Caco-2 (cell line): ENCODE measurements around the gene PRTN3. TPM values are rescaled to one million over a fixed set of nuclear protein-coding genes. Genes with fewer than 3 reads are reported as not detected.

ENCODE experiments used
- BruUV-seq: library from RNA; stranded (reverse); fragments of 400-500 nt; replicated peaks from 2 replicates; lab custom pipeline; 2021; lab: Mats Ljungman, UMichigan
- CTCF ChIA-PET: fragments of 300-600 bp; sonication (Branson Sonifier 250); formaldehyde crosslinking; loops from one replicate; lab custom pipeline; 2022; ENCODE audit warnings: antibody characterized with exemption; lab: Charles Lee
- POLR2A ChIA-PET: fragments of 300-600 bp; sonication (Branson Sonifier 250); formaldehyde crosslinking; loops from one replicate; lab custom pipeline; 2022; ENCODE audit warnings: antibody characterized with exemption; lab: Charles Lee
- DNase-seq, 2 experiments: peaks; one replicate each; pipeline versions ENCODE4 v3.0.0 to v3.0.0-alpha.2; 2020 to 2022
- H3K27me3 ChIP-seq: replicated peaks from 2 replicates; pipeline ENCODE4 v1.6.0; 2011; ENCODE audit warnings: low read length; ENCODE audit not compliant: control insufficient read depth, insufficient read depth
- H3K36me3 ChIP-seq: 2 replicates; pipeline ENCODE4 v1.5.1; 2011; ENCODE audit warnings: low read length; ENCODE audit not compliant: control insufficient read depth, insufficient read depth
- H3K4me1 ChIP-seq: fragments of 250-450 bp; sonication (Bioruptor Pico); 2 replicates; pipeline ENCODE4 v1.5.1; 2020; ENCODE audit warnings: mild to moderate bottlenecking
- H3K4me3 ChIP-seq: 2 replicates; pipeline ENCODE4 v1.5.1; 2011; ENCODE audit warnings: low read depth, mild to moderate bottlenecking, control low read depth, low read length
- H3K9me3 ChIP-seq: fragments of 250-450 bp; sonication (Bioruptor Pico); 2 replicates; pipeline ENCODE4 v1.5.1; 2020; ENCODE audit warnings: mild to moderate bottlenecking, moderate library complexity
- H3K27ac Mint-ChIP-seq: one replicate; pipeline ENCODE4 v1.8.0; 2022; ENCODE audit warnings: mixed read lengths; ENCODE audit not compliant: unreplicated experiment
- H3K27me3 Mint-ChIP-seq: one replicate; pipeline ENCODE4 v1.8.0; 2022; ENCODE audit warnings: mixed read lengths; ENCODE audit not compliant: insufficient read depth, unreplicated experiment
- H3K36me3 Mint-ChIP-seq: one replicate; pipeline ENCODE4 v1.8.0; 2022; ENCODE audit warnings: mild to moderate bottlenecking, mixed read lengths; ENCODE audit not compliant: insufficient read depth, unreplicated experiment
- H3K4me1 Mint-ChIP-seq: one replicate; pipeline ENCODE4 v1.8.0; 2022; ENCODE audit warnings: low read depth, mixed read lengths; ENCODE audit not compliant: unreplicated experiment
- H3K4me3 Mint-ChIP-seq: one replicate; pipeline ENCODE4 v1.8.0; 2022; ENCODE audit warnings: mild to moderate bottlenecking, moderate library complexity, mixed read lengths; ENCODE audit not compliant: unreplicated experiment
- H3K9me3 Mint-ChIP-seq: one replicate; pipeline ENCODE4 v1.8.0; 2022; ENCODE audit warnings: mixed read lengths; ENCODE audit not compliant: unreplicated experiment
- CTCF ChIP-seq, 2 experiments: fragments of 200-600 bp in 1 of 2; IDR thresholded peaks; 1 replicate in 1 of 2; 2 replicates in 1 of 2; pipeline versions ENCODE4 v1.5.1 to v1.8.0; 2011 to 2022; ENCODE audit warnings: antibody characterized with exemption in 1 of 2, control low read depth in 1 of 2, inconsistent platforms in 1 of 2, low read depth in 1 of 2, low read length in 1 of 2, mild to moderate bottlenecking in 1 of 2, moderate library complexity in 1 of 2; ENCODE audit not compliant: insufficient read depth in 1 of 2, severe bottlenecking in 1 of 2, unreplicated experiment in 1 of 2
- intact Hi-C: fragments of 100-400 bp; cut with micrococcal nuclease; formaldehyde crosslinking; loops from one replicate; pipeline ENCODE4 v1.10.0; 2022; ENCODE audit not compliant: unreplicated experiment
- total RNA-seq: library from RNA; stranded (reverse); gene quantifications from 2 replicates; pipeline ENCODE4 v1.2.3, GENCODE V29; 2022

PRTN3 gene
- total RNA-seq, 1 experiment from 2014 or later = 0.29 TPM

GRCh38 chr19:792306-792885 lies 48.4 kb upstream of the PRTN3 start:
- TF ChIP-seq CTCF (IDR thresholded peaks at IDR 0.05; ENCODE audit: insufficient read depth in 1 of 2, low read depth in 1 of 2, low read length in 1 of 2, severe bottlenecking in 1 of 2, unreplicated experiment in 1 of 2) = no peak
- Histone ChIP-seq H3K27me3 (no peaks in the 10 kb centered on the region), H3K4me1 (peaks cover 5% of the 10 kb centered on the region; the same call in 1 of the 2 replicates), H3K4me3 (no peak overlapping the region), H3K9me3 (no peaks in the 10 kb centered on the region), H3K36me3 (no peaks in the 10 kb centered on the region; the same call in 1 of the 2 replicates)
- ChIA-PET CTCF (no interaction called here), POLR2A (no interaction called here)
- intact Hi-C loops = no loop called here
- no peak for DNase-seq
- Mint-ChIP-seq H3K36me3 (peaks cover 70% of the 10 kb centered on the region), H3K27ac (no peak overlapping the region), H3K4me3 (no peak overlapping the region), H3K27me3 (no peaks in the 10 kb centered on the region), H3K9me3 (no peaks in the 10 kb centered on the region), H3K4me1 (peaks cover 12% of the 10 kb centered on the region)
- BruUV-seq = no TSS peak

GRCh38 chr19:793806-794205 lies 47.0 kb upstream of the PRTN3 start:
- H3K9me3 ChIP-seq = no peaks in the 10 kb centered on the region
- CTCF ChIA-PET = no interaction called here
- intact Hi-C loops = no loop called here
- no peaks in the 10 kb centered on the region for H3K27me3 ChIP-seq
- Mint-ChIP-seq H3K4me3 (no peak overlapping the region), H3K27me3 (no peaks in the 10 kb centered on the region), H3K36me3 (peaks cover 71% of the 10 kb centered on the region), H3K27ac (no peak overlapping the region), H3K9me3 (no peaks in the 10 kb centered on the region), H3K4me1 (peaks cover 12% of the 10 kb centered on the region)
- H3K4me3 ChIP-seq = no peak overlapping the region
- BruUV-seq = no TSS peak
- H3K36me3 ChIP-seq = no peaks in the 10 kb centered on the region; the same call in 1 of the 2 replicates
- POLR2A ChIA-PET = interaction anchor here (0.5 kb wide), 1 partner anchor 42 kb away, joined by 5 read pairs; no protein-coding TSS in a partner anchor
- no peak for TF ChIP-seq CTCF (IDR thresholded peaks at IDR 0.05; ENCODE audit: insufficient read depth in 1 of 2, low read depth in 1 of 2, low read length in 1 of 2, severe bottlenecking in 1 of 2, unreplicated experiment in 1 of 2)
- peaks cover 5% of the 10 kb centered on the region; the same call in 1 of the 2 replicates for H3K4me1 ChIP-seq
- DNase-seq = no peak

DNA sequence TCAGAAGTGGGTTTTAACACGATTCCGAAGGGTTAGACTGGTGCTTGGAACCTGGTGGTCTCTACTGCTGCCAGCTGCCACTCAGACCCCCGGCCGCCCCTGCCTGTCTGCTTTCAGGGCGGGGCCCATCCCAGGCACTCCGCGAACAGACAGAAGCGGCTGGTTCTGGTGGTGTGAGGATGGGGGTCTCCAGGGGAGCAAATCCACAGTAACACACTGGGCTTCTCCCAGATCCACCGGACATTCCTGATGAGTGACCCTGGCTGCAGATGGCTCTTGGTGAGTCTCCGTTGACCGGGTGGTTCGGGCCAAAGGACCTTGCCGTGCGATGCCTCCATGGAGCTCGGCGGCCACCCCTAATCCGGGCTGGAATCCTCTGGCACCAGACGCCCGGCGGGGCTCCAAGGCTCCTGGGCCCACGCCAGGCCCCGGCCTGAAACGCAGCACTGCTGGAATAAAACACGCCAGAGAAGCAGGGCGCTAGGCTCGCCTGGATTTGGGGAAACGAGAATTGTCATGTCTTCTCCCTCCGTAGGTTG lies 45.7 kb upstream of the PRTN3 start:
- no peaks in the 10 kb centered on the region for H3K27me3 Mint-ChIP-seq
- no peak for DNase-seq
- H3K4me3 Mint-ChIP-seq = peak overlapping the region; percentile 22
- Histone ChIP-seq H3K36me3 (peaks cover 4% of the 10 kb centered on the region; the same call in 1 of the 2 replicates), H3K9me3 (no peaks in the 10 kb centered on the region), H3K4me1 (peaks cover 13% of the 10 kb centered on the region), H3K4me3 (no peak overlapping the region), H3K27me3 (no peaks in the 10 kb centered on the region)
- POLR2A ChIA-PET = interaction anchor here (0.5 kb wide), 1 partner anchor 59 kb away, joined by 3 read pairs; no protein-coding TSS in a partner anchor
- CTCF ChIA-PET = no interaction called here
- H3K9me3 Mint-ChIP-seq = no peaks in the 10 kb centered on the region
- TF ChIP-seq CTCF (IDR thresholded peaks at IDR 0.05; ENCODE audit: insufficient read depth in 1 of 2, low read depth in 1 of 2, low read length in 1 of 2, severe bottlenecking in 1 of 2, unreplicated experiment in 1 of 2) = no peak
- H3K4me1 Mint-ChIP-seq = peaks cover 9% of the 10 kb centered on the region
- intact Hi-C loops = no loop called here
- no peak overlapping the region for H3K27ac Mint-ChIP-seq
- H3K36me3 Mint-ChIP-seq = peaks cover 71% of the 10 kb centered on the region
- no TSS peak for BruUV-seq
